NT2/D1 (cell line): Measurements from ENCODE around the gene ATF7IP2.
"Not testable (repeated sequence)": the region's sequence is repeated elsewhere in the genome, so short reads cannot be mapped to it uniquely, and the experiment has no call there.

Experiments
- DNase-seq: peaks from one replicate; pipeline ENCODE4 v3.0.0-alpha.2; 2011; ENCODE audit warnings: low read depth, low spot score
- H3K27me3 ChIP-seq: 2 replicates; pipeline ENCODE4 v1.6.0; 2011; ENCODE audit warnings: mild to moderate bottlenecking; ENCODE audit not compliant: insufficient read length, insufficient read depth
- H3K36me3 ChIP-seq: 2 replicates; pipeline ENCODE4 v1.6.1; 2011; ENCODE audit warnings: mild to moderate bottlenecking, low read length, mixed read lengths; ENCODE audit not compliant: insufficient read depth, insufficient read length
- H3K4me1 ChIP-seq: 2 replicates; pipeline ENCODE4 v1.5.1; 2011; ENCODE audit not compliant: insufficient read depth, insufficient read length
- H3K4me3 ChIP-seq: 2 replicates; pipeline ENCODE4 v1.5.1; 2011; ENCODE audit warnings: low read depth; ENCODE audit not compliant: insufficient read length
- H3K9ac ChIP-seq: 2 replicates; pipeline ENCODE4 v1.6.0; 2011; ENCODE audit warnings: low read depth; ENCODE audit not compliant: insufficient read length
- H3K9me3 ChIP-seq: 2 replicates; pipeline ENCODE4 v1.5.1; 2011; ENCODE audit warnings: mild to moderate bottlenecking, low read length; ENCODE audit not compliant: insufficient read depth
- SUZ12 ChIP-seq: IDR thresholded peaks from 2 replicates; pipeline ENCODE4 v1.6.1; 2011; ENCODE audit not compliant: insufficient read length, insufficient read depth; ENCODE audit errors: extremely low read depth
- YY1 ChIP-seq: IDR thresholded peaks from 2 replicates; pipeline ENCODE4 v1.6.1; 2011; ENCODE audit not compliant: insufficient read length, insufficient read depth
- ZNF274 ChIP-seq: IDR thresholded peaks from 2 replicates; pipeline ENCODE4 v1.6.1; 2011; ENCODE audit warnings: mild to moderate bottlenecking, low read depth, low read length

ATF7IP2 gene

DNA sequence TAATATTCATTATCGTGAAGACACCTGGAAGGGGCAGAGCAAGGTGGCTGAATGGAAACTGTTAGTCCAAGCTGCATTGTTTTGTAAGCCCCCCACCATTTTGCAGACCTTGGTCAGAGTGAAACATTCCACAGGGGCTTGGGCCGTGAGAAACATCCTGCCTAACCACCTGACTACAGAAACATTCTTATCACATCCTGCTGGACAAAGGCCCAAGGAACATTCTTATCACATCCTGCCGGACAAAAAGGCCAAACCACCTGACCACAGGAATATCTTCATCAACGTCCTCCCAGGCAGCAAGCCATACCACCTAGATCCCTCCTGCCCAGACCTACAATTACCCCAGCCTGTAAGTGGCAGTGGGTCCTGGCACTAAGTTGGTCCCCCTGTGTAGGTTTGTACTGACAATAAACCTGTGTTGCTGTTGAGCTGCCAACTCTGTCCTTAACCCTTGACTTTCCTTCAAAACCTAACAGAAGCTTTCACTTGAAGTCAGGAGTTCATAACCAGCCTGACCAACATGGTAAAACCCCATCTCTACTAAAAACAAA lies 19.6 kb downstream of the ATF7IP2 start:
- no peak for DNase-seq
- H3K36me3 ChIP-seq, result peaks cover 11% of the 10 kb centered on the region
- no peak overlapping the region for H3K4me3 ChIP-seq
- TF ChIP-seq YY1 (no peak), ZNF274 (no peak), SUZ12 (no peak)
- no peaks in the 10 kb centered on the region for H3K4me1 ChIP-seq
- peaks cover 74% of the 10 kb centered on the region for H3K9me3 ChIP-seq
- H3K9ac ChIP-seq, result no peak overlapping the region
- no peaks in the 10 kb centered on the region for H3K27me3 ChIP-seq

DNA sequence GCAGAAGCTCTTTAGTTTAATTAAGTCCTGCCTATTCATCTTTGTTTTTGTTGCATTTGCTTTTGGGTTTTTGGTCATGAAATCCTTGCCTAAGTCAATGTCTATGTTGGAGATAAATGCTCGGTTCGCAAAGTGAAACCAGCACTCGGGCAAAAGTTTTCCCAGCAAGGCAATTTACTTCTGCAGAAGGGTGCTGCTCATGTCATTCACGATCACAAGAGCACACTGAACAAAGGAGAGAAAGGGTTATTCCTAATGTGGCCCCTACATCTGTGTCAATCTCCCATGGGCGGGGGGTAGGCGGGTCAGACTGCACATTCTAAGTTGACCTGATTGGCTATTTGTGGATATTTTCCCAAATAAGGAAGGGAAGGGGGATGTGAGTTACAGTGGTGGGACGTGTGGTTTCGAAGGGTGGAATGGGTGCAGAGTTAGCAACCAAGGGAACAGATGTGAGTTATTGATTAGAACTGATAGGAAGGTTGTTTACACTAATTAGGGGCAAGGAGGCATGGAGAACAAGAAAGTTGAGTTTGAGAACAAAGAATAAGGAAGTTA lies 23.0 kb downstream of the ATF7IP2 start:
- DNase-seq, result no peak

DNA sequence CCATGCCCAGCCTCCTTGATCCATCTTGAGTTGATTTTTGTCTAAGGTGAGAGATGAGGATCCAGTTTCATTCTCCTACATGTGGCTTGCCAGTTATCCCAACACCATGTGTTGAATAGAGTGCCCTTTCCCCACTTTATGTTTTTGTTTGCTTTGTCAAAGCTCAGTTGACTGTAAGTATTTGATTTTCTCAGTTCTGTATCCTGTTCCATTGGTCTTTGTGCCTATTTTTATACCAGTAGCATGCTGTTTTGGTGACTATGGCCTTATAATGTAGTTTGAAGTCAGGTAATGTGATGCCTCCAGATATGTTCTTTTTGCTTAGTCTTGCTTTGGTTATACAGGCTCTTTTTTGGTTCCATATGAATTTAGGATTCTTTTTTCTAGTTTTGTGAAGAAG lies 23.9 kb downstream of the ATF7IP2 start:
- DNase-seq, H3K4me3 ChIP-seq, H3K27me3 ChIP-seq, H3K4me1 ChIP-seq, H3K36me3 ChIP-seq, H3K9ac ChIP-seq: not testable (repeated sequence)
- peaks cover 88% of the 10 kb centered on the region for H3K9me3 ChIP-seq

More for the DNA sequence above, 23.0 kb downstream of the ATF7IP2 start:
- peaks cover 5% of the 10 kb centered on the region for H3K36me3 ChIP-seq
- H3K4me3 ChIP-seq, result no peak overlapping the region
- H3K9ac ChIP-seq, result no peak overlapping the region
- H3K27me3 ChIP-seq, result no peaks in the 10 kb centered on the region
- TF ChIP-seq ZNF274 (no peak), SUZ12 (no peak), YY1 (no peak)
- no peaks in the 10 kb centered on the region for H3K4me1 ChIP-seq
- peaks cover 95% of the 10 kb centered on the region for H3K9me3 ChIP-seq

DNA sequence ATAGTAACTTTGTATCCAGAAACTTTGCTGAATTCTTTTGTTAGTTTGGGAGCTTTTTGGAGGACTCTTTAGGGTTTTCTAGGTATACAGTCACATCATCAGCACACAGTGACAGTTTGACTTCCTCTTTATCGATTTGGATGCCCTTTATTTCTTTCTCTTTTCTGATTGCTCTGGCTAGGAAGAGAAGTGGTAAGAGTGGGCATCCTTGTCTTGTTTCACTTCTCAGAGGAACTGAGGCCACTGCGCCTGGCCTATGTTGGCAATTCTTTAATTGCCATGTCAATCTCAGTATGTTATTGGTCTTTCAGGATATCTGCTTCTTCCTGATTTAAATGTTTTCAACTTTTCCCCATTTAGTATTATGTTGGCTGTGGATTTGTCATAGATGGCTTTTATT lies 24.6 kb downstream of the ATF7IP2 start:
- no peak overlapping the region for H3K4me3 ChIP-seq
- no peak for TF ChIP-seq ZNF274
- TF ChIP-seq YY1, result no peak
- no peak for TF ChIP-seq SUZ12
- H3K9me3 ChIP-seq, result peaks cover 84% of the 10 kb centered on the region

DNA sequence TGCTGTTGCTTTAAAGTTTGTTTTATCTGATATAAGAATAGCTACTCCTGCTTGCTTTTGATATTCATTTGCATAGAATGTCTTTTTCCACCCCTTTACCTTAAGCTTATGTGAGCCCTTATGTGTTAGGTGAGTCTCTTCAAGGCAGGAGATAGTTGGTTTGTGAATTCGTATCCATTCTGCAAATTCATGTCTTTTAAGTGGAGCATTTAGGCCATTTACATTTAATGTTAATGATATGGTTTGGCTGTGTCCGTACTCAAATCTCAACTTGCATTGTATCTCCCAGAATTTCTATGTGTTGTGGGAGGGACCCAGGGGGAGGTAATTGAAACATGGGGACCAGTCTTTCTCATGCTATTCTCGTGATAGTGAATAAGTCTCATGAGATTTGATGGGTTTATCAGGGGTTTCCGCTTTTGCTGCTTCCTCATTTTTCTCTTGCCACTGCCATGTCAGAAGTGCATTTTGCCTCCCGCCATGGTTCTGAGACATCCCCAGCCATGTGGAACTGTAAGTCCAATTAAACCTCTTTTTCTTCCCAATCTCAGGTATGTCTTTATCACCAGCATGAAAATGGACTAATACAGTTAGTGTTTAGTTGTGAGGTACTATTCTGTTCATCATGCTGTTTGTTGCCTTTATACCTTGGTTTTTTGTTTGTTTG lies 27.2 kb downstream of the ATF7IP2 start:
- Histone ChIP-seq H3K9ac (no peak overlapping the region), H3K9me3 (peaks cover 84% of the 10 kb centered on the region), H3K27me3 (no peaks in the 10 kb centered on the region), H3K4me3 (no peak overlapping the region), H3K4me1 (no peaks in the 10 kb centered on the region), H3K36me3 (peaks cover 7% of the 10 kb centered on the region)
- TF ChIP-seq ZNF274 (no peak), YY1 (no peak), SUZ12 (no peak)
- DNase-seq, result no peak

More for the DNA sequence above, 24.6 kb downstream of the ATF7IP2 start:
- no peak overlapping the region for H3K9ac ChIP-seq
- H3K4me1 ChIP-seq, result no peaks in the 10 kb centered on the region
- H3K27me3 ChIP-seq, result no peaks in the 10 kb centered on the region
- peaks cover 2% of the 10 kb centered on the region for H3K36me3 ChIP-seq
- DNase-seq, result no peak

DNA sequence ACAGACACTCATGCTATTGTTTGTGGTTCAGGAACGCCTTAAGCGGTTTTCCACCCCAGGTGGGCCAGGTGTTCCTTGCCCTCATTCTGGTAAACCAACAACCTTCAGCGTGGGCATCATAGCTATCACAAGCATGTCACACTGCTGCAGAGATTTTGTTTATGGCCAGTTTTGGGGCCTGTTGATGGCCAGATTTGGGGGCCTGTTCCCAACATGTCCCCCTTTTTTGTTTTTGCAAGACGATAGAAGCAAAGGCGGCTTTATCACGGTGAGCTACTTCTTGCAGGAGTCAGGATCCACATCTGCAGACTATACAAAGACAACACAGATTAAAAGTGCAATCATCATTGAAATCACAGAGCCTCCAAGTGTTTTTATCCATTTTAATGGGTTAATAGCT lies 32.3 kb downstream of the ATF7IP2 start:
- not testable (repeated sequence) for H3K27me3 ChIP-seq, H3K9ac ChIP-seq, DNase-seq, H3K4me1 ChIP-seq, H3K4me3 ChIP-seq
- Histone ChIP-seq H3K36me3 (peaks cover 22% of the 10 kb centered on the region), H3K9me3 (peaks cover 44% of the 10 kb centered on the region)

DNA sequence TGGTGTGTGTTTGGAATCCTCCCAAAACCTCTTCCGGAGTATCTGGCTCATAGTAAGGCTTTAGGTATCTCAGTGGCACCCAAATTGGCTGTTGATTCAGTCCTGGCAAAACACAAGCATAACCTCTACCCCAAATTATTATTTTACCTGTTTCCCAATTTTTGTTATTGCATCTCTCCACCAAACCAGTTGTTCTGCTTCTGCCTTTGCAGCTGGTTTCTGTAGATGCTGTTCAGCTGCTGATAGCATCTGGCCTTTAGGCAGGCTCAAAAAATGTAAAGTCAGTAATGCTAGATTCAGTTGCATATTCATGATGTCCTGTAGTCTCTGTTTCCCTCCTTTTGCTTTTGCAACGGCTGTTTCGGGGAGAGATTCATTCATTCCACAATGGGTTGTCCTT lies 33.8 kb downstream of the ATF7IP2 start:
- Histone ChIP-seq H3K4me1 (no peaks in the 10 kb centered on the region), H3K27me3 (no peaks in the 10 kb centered on the region), H3K9me3 (peaks cover 38% of the 10 kb centered on the region), H3K4me3 (no peak overlapping the region), H3K9ac (no peak overlapping the region), H3K36me3 (peaks cover 24% of the 10 kb centered on the region)
- TF ChIP-seq YY1, result no peak
- no peak for TF ChIP-seq ZNF274
- TF ChIP-seq SUZ12, result no peak
- DNase-seq, result no peak

DNA sequence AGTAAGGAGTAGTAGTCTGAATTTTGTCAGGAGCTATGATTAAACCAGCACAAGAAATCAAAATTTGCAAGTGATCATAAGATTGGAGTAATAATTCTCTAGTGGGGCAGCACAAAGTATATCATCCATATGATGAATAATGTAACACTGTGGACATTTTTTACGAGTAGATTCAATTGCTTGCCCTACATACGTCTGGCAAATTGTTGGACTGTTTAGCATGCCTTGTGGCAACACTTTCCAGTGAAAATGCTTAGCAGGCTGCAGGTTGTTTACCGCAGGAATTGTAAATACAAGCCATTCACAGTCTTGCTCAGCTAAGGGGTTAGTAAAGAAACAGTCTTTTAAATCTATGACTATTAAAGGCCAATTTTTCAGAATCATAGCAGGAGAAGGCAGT lies 35.7 kb downstream of the ATF7IP2 start:
- Histone ChIP-seq H3K9ac (no peak overlapping the region), H3K9me3 (peaks cover 23% of the 10 kb centered on the region), H3K36me3 (peaks cover 22% of the 10 kb centered on the region), H3K27me3 (no peaks in the 10 kb centered on the region), H3K4me1 (no peaks in the 10 kb centered on the region), H3K4me3 (no peak overlapping the region)
- DNase-seq, result no peak
- TF ChIP-seq SUZ12, result no peak
- no peak for TF ChIP-seq ZNF274
- no peak for TF ChIP-seq YY1
